Lower lobe of right lung (tissue), 2 donors: ENCODE data around the gene VANGL2. TPM values are rescaled to one million over a fixed set of nuclear protein-coding genes. Genes with fewer than 3 reads are reported as not detected.

Experiments
- ATAC-seq, 2 donors: fragments of 200-7000 bp; cut with Tn5 transposase; one replicate each; pipeline ENCODE4 v1.9.1; 2020 to 2022; ENCODE audit warnings: mild to moderate bottlenecking in 2 of 2, moderate library complexity in 2 of 2
- DNase-seq: peaks from one replicate; pipeline ENCODE4 v3.0.0-alpha.2; 2020
- H3K27ac ChIP-seq: fragments of 200-600 bp; one replicate; pipeline ENCODE4 v1.8.0; 2022
- H3K27me3 ChIP-seq: fragments of 200-600 bp; one replicate; pipeline ENCODE4 v1.8.0; 2022; ENCODE audit warnings: low read depth
- H3K36me3 ChIP-seq: fragments of 200-600 bp; one replicate; pipeline ENCODE4 v1.8.0; 2022; ENCODE audit warnings: mild to moderate bottlenecking
- H3K4me1 ChIP-seq: fragments of 200-600 bp; one replicate; pipeline ENCODE4 v1.8.0; 2022
- H3K4me3 ChIP-seq: fragments of 200-600 bp; one replicate; pipeline ENCODE4 v1.8.0; 2022; ENCODE audit warnings: mild to moderate bottlenecking
- H3K9me3 ChIP-seq: fragments of 200-600 bp; one replicate; pipeline ENCODE4 v1.8.0; 2022
- intact Hi-C: fragments of 100-400 bp; cut with DNase I; formaldehyde crosslinking; loops from one replicate; pipeline ENCODE4 v1.11.0; 2022
- total RNA-seq: library from RNA; stranded (reverse); fragmentation: NEBNext Ultra II Directional; extraction: Animal tissue kit (Norgen Biotek cat#: 25700); gene quantifications from one replicate; pipeline ENCODE4 v1.2.1, GENCODE V29; 2021
- TF ChIP-seq, protein P1 (sequence below): fragments of 200-600 bp; IDR thresholded peaks from one replicate; pipeline ENCODE4 v1.8.0; 2022; ENCODE audit warnings: antibody characterized with exemption, mild to moderate bottlenecking
- donor health status: DM: no; HTN: yes; CAD: no; lungs with severe emphysema.

Gene VANGL2
- total RNA-seq, 1 donor from 2014 or later: 7.5 TPM

DNA sequence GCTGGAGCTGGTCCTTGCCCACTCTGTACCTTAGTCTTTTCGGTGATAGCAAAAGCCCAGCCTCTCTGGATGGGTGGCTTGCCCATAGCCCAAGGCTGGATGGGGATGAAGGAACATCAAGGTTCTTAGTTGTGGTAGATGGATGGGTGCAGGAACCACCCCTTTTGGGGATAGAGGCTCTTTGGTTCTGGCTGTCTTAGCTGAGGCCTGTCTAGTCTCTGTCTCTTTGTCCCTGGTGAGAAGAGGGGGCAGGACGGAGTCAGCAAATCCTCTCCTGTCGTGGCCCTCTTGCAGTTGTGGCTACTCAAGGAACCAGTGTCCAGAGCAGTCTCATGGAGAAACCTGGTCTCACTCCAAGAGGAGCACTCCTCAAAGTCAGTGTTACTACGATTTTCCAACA, 8.5 kb downstream of the VANGL2 start:
- Histone ChIP-seq H3K27ac (no peak overlapping the region), H3K4me1 (no peaks in the 10 kb centered on the region), H3K27me3 (no peaks in the 10 kb centered on the region), H3K36me3 (no peaks in the 10 kb centered on the region), H3K9me3 (no peaks in the 10 kb centered on the region), H3K4me3 (no peak overlapping the region)
- intact Hi-C loops: no loop called here
- DNase-seq (no peak), ATAC-seq (no peak)
- TF ChIP-seq, protein P1, sequence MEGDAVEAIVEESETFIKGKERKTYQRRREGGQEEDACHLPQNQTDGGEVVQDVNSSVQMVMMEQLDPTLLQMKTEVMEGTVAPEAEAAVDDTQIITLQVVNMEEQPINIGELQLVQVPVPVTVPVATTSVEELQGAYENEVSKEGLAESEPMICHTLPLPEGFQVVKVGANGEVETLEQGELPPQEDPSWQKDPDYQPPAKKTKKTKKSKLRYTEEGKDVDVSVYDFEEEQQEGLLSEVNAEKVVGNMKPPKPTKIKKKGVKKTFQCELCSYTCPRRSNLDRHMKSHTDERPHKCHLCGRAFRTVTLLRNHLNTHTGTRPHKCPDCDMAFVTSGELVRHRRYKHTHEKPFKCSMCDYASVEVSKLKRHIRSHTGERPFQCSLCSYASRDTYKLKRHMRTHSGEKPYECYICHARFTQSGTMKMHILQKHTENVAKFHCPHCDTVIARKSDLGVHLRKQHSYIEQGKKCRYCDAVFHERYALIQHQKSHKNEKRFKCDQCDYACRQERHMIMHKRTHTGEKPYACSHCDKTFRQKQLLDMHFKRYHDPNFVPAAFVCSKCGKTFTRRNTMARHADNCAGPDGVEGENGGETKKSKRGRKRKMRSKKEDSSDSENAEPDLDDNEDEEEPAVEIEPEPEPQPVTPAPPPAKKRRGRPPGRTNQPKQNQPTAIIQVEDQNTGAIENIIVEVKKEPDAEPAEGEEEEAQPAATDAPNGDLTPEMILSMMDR: no peak

DNA sequence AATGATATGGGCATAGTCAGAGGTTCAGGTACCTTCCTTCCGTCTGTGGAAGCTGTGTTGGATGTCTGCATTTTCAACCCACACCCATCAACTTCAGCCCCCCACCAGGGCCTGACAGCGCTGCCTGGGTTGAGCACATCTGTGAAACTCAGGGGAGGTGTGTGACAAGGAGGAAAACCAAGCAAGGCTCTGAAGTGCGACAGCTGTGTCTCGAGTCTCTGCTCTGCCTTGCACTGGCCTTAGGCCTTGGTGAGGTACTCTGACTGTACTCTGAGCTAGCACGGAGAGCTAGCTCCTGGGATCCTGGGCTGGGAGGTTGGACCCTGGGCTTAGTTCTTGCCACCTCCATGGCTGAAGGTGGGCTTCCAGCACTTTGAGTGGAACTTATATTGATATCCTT, 9.1 kb downstream of the VANGL2 start:
- H3K4me1 ChIP-seq: no peaks in the 10 kb centered on the region
- TF ChIP-seq, protein P1: no peak
- no peaks in the 10 kb centered on the region for H3K9me3 ChIP-seq
- no peak overlapping the region for H3K4me3 ChIP-seq
- DNase-seq (no peak), ATAC-seq (no peak)
- no peak overlapping the region for H3K27ac ChIP-seq
- H3K36me3 ChIP-seq: no peaks in the 10 kb centered on the region
- H3K27me3 ChIP-seq: no peaks in the 10 kb centered on the region
- intact Hi-C loops: no loop called here

DNA sequence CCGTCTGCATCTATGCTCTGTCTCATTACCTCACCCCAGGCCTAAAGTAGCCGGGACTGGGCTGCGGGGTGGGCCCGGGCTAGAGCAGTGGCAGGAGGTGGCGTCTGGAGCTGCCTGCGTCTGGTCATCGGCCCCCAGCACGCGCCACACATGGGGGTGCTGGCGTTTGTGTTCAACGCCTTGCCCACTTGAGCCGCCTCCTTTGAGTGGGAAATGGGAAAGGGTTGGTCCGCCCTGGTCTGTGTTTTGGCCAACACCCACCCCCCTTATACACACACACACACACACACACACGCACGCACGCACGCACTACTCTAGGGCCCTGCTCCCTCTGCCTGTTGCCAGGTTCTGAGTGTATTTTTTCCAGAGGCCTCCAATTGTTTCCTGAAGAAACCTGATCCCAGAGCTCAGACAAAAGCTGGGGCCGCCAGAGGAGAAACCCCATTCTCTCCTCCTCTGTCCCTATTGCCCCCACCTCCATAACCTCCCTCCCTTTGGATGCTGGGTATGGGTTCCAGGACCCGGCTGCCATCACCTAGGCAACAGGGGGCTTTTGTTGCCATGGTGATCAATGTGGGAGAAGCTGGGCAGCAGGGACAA, 10.1 kb downstream of the VANGL2 start:
- TF ChIP-seq, protein P1: no peak
- Histone ChIP-seq H3K36me3 (no peaks in the 10 kb centered on the region), H3K4me1 (no peaks in the 10 kb centered on the region), H3K9me3 (no peaks in the 10 kb centered on the region), H3K4me3 (no peak overlapping the region), H3K27ac (no peak overlapping the region), H3K27me3 (no peaks in the 10 kb centered on the region)
- DNase-seq (no peak), ATAC-seq (no peak)
- intact Hi-C loops: no loop called here

DNA sequence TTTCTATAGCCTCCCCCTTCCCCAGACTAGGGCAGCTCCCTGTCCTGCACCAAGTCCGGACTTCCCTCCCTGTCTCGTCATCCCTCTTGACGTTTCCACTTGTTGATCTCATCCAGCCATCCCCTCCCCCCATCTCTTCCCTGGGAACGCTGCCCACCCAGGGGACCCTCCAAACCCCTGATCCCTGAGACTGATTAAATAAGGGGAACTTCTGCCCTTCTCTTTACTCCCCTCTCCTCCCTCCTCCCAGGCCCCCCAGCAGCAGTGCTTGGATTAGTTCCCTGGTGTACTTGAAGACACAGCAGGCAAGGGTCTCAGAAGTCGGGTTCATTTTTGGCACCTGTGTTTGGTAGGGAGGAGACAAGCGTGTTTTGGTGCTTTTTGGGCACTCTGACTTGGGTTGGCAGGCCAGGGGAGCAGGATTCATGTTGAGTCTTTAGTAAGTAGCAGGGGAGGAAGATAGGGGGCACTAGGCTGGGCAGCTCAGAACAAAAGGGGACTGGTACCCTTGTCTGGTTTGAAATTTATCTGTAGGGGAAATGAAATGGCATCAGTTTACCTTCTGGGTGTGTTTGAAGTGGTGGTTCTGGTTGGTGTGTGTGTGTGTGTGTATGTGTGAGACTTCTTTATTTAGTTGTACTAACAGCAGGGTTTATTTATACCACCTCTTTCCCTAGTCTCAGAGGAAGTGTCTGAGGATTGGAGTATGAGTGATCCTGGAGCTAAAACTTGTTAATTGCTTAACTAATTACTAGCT, 11.1 kb downstream of the VANGL2 start:
- H3K4me1 ChIP-seq: no peaks in the 10 kb centered on the region
- ATAC-seq (no peak), DNase-seq (no peak)
- no peaks in the 10 kb centered on the region for H3K27me3 ChIP-seq
- TF ChIP-seq, protein P1: no peak
- no peak overlapping the region for H3K4me3 ChIP-seq
- no peaks in the 10 kb centered on the region for H3K9me3 ChIP-seq
- intact Hi-C loops: no loop called here
- no peak overlapping the region for H3K27ac ChIP-seq
- no peaks in the 10 kb centered on the region for H3K36me3 ChIP-seq

DNA sequence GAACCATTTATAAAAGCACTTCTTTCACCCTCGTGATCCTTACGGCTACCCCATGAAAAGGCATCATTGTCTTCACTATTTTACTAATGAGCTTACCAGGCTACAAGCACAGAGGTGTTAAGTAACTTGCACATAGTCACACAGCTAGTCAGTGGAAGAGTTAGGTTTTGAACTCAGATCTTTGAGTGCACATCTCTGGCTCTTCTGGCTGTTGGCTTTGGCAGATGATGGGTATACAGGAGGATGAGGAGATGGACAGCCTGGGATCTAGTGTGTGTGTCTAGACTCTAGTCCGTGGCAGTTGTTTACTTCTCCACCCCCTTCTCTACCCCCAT, 11.6 kb downstream of the VANGL2 start:
- no peaks in the 10 kb centered on the region for H3K4me1 ChIP-seq
- no peaks in the 10 kb centered on the region for H3K9me3 ChIP-seq
- H3K36me3 ChIP-seq: no peaks in the 10 kb centered on the region
- no peak for DNase-seq
- no peak for ATAC-seq
- H3K27me3 ChIP-seq: no peaks in the 10 kb centered on the region
- H3K27ac ChIP-seq: no peak overlapping the region
- TF ChIP-seq, protein P1: no peak
- intact Hi-C loops: no loop called here
- H3K4me3 ChIP-seq: no peak overlapping the region
